Measurements from ENCODE around the gene PTPN9. TPM values are rescaled to one million over a fixed set of nuclear protein-coding genes. Genes with fewer than 3 reads are reported as not detected.

PTPN9 gene
- total and polyA plus RNA-seq, 10 of the 15 experiments (the other 5 are each of a cell fraction or from before 2014, with no cell fraction given) = 7.8 to 29.1 (median 18.5) TPM

DNA sequence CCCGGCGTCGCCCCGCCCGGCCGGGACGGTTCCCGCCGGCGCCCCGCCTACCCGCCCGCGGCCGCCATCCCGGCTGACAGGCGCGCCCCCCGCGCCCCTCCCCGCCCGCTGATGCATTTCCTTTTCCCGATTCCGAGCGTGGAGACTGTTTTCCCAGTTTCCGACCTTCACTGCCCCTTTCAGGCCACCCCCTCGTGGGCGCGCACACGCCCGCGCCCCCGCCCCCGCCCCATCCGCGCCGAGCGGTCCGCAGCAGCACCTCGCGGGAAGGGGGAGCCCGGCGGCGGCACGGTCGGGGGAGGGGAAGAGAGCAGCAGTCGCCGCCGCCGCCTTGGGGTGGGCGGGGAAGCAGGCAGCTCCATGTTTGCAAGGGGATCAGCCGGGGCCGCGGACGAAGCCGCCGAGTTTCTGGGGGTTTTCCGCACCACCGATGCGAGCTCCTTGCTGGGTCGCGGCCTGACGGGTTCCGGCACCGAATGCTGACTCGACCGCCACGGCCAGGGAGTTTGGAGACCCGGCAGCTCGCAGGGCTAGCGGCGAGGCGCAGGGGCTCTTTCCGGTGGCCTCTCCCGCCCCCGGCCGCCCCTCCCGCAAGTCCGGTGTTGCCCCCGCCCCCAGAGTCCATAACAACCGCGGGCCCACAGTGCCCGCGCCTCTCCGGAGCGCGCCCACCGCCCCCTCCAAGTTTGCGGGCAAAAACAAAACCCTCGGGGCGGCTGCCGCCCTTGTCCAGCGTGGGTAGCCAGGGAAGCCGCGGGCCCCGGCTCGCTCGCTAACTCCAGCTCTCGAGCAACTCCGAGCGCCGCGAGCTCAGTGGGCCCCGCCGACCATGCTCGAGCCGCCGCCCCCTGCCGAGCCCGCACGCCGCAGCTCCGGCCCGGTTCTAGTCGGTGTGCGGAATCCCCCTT, 124.4 kb downstream of the PTPN9 start (continued):
- TF ChIP-seq BCL3 (IDR thresholded peaks at IDR 0.05; ENCODE audit: borderline replicate concordance, insufficient read depth, low read depth, low read length, poor library complexity, severe bottlenecking) (peak; percentile 9), ESRRA (IDR thresholded peaks at IDR 0.05; ENCODE audit: low read length) (no peak), IKZF1 (conservative IDR thresholded peaks at IDR 0.05) (peak; percentile 55), POLR2AphosphoS5 (IDR thresholded peaks at IDR 0.05; ENCODE audit: low read length) (0 out of 2 replicates have a peak, but pooled peaks have one; percentile 39), GABPA (IDR thresholded peaks at IDR 0.05; ENCODE audit: low read depth) (no peak), CHD2 (IDR thresholded peaks at IDR 0.05; ENCODE audit: borderline replicate concordance, low read depth, low read length) (no peak), SMAD1 (IDR thresholded peaks at IDR 0.05; ENCODE audit: low read depth, partially characterized antibody) (no peak), MYB (IDR thresholded peaks at IDR 0.05; ENCODE audit: borderline replicate concordance, low read depth, low read length) (no peak), SUZ12 (IDR thresholded peaks at IDR 0.05; ENCODE audit: unreplicated experiment) (no peak), STAT1 (conservative IDR thresholded peaks at IDR 0.05) (no peak), SMAD5 (IDR thresholded peaks at IDR 0.05; ENCODE audit: low read depth) (no peak), WRNIP1 (IDR thresholded peaks at IDR 0.05; ENCODE audit: borderline replicate concordance, low read depth, low read length) (no peak), SIN3A (IDR thresholded peaks at IDR 0.05; ENCODE audit: low read depth, low read length) (no peak), PAX5 (IDR thresholded peaks at IDR 0.05; ENCODE audit: borderline replicate concordance, low read depth, low read length) (no peak), IRF4 (IDR thresholded peaks at IDR 0.05; ENCODE audit: low read depth, low read length) (no peak), NFYB (IDR thresholded peaks at IDR 0.05; ENCODE audit: insufficient read depth, low read depth, low read length) (no peak), CTCF (IDR thresholded peaks at IDR 0.05 in 2 of 3, conservative IDR thresholded peaks at IDR 0.05 in 1 of 3; ENCODE audit: control insufficient read depth in 2 of 3, extremely low read depth in 1 of 3, insufficient read depth in 1 of 3, low read depth in 3 of 3, low read length in 3 of 3) (no peak), FOXK2 (IDR thresholded peaks at IDR 0.05) (no peak), RAD21 (IDR thresholded peaks at IDR 0.05; ENCODE audit: insufficient read depth, low read depth, low read length) (no peak), MTA3 (IDR thresholded peaks at IDR 0.05; ENCODE audit: borderline replicate concordance, low read length) (no peak), NFXL1 (IDR thresholded peaks at IDR 0.05; ENCODE audit: borderline replicate concordance) (no peak)
- TF ChIP-seq, protein P1, sequence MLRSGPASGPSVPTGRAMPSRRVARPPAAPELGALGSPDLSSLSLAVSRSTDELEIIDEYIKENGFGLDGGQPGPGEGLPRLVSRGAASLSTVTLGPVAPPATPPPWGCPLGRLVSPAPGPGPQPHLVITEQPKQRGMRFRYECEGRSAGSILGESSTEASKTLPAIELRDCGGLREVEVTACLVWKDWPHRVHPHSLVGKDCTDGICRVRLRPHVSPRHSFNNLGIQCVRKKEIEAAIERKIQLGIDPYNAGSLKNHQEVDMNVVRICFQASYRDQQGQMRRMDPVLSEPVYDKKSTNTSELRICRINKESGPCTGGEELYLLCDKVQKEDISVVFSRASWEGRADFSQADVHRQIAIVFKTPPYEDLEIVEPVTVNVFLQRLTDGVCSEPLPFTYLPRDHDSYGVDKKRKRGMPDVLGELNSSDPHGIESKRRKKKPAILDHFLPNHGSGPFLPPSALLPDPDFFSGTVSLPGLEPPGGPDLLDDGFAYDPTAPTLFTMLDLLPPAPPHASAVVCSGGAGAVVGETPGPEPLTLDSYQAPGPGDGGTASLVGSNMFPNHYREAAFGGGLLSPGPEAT (IDR thresholded peaks at IDR 0.05; ENCODE audit: low read depth) = no peak
- TF ChIP-seq, protein P2, sequence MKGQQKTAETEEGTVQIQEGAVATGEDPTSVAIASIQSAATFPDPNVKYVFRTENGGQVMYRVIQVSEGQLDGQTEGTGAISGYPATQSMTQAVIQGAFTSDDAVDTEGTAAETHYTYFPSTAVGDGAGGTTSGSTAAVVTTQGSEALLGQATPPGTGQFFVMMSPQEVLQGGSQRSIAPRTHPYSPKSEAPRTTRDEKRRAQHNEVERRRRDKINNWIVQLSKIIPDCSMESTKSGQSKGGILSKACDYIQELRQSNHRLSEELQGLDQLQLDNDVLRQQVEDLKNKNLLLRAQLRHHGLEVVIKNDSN (IDR thresholded peaks at IDR 0.05; ENCODE audit: borderline replicate concordance, extremely low read length, insufficient read depth, low read depth, low read length) = no peak
